Astrocyte (in vitro differentiated cells and primary cell): Measurements from ENCODE around the gene ARL15. TPM values are rescaled to one million over a fixed set of nuclear protein-coding genes. Genes with fewer than 3 reads are reported as not detected.
A peak's percentile ranks its signal among the peaks of the same experiment; 100 is the strongest.

ENCODE experiments used
- DNase-seq: peaks from one replicate; pipeline ENCODE4 v3.0.0-alpha.2; 2010; ENCODE audit warnings: low read depth
- FAIRE-seq: peaks from 2 replicates; lab custom pipeline; 2011; peaks lifted over from hg19 to GRCh38; lab: Jason Lieb, UNC
- H2AFZ ChIP-seq: 2 replicates; pipeline ENCODE4 v1.6.0; 2012; ENCODE audit warnings: low read depth, low read length, inconsistent platforms
- H3K27ac ChIP-seq: 2 replicates; pipeline ENCODE4 v1.5.1; 2011; ENCODE audit warnings: low read depth, low read length, inconsistent platforms
- H3K27me3 ChIP-seq: 2 replicates; pipeline ENCODE4 v1.6.0; 2011; ENCODE audit warnings: low read length, inconsistent platforms; ENCODE audit not compliant: insufficient read depth
- H3K36me3 ChIP-seq: 2 replicates; pipeline ENCODE4 v1.5.1; 2011; ENCODE audit warnings: low read length, inconsistent platforms; ENCODE audit not compliant: insufficient read depth
- H3K4me1 ChIP-seq: 2 replicates; pipeline ENCODE4 v1.5.1; 2011; ENCODE audit warnings: low read length, inconsistent platforms; ENCODE audit not compliant: insufficient read depth
- H3K4me2 ChIP-seq: 2 replicates; pipeline ENCODE4 v1.6.0; 2012; ENCODE audit warnings: low read length, inconsistent platforms
- H3K4me3 ChIP-seq: 2 replicates; pipeline ENCODE4 v1.5.1; 2011; ENCODE audit warnings: low read depth, mild to moderate bottlenecking, low read length, inconsistent platforms; ENCODE audit not compliant: insufficient read depth
- H3K79me2 ChIP-seq: 2 replicates; pipeline ENCODE4 v1.6.0; 2012; ENCODE audit warnings: mild to moderate bottlenecking, low read length, inconsistent platforms; ENCODE audit not compliant: insufficient read depth
- H3K9ac ChIP-seq: 2 replicates; pipeline ENCODE4 v1.6.0; 2012; ENCODE audit warnings: mild to moderate bottlenecking, low read length, inconsistent platforms
- H3K9me3 ChIP-seq: 2 replicates; pipeline ENCODE4 v1.5.1; 2012; ENCODE audit warnings: low read depth, mild to moderate bottlenecking, low read length, inconsistent platforms; ENCODE audit not compliant: insufficient read depth
- H4K20me1 ChIP-seq: 2 replicates; pipeline ENCODE4 v1.6.0; 2012; ENCODE audit warnings: low read length, inconsistent platforms; ENCODE audit not compliant: insufficient read depth
- H3K27ac Mint-ChIP-seq: one replicate; pipeline ENCODE4 v1.8.0; 2021; ENCODE audit warnings: mild to moderate bottlenecking, mixed read lengths; ENCODE audit not compliant: unreplicated experiment
- H3K27me3 Mint-ChIP-seq: one replicate; pipeline ENCODE4 v1.8.0; 2021; ENCODE audit warnings: low read depth, mixed read lengths; ENCODE audit not compliant: unreplicated experiment
- H3K36me3 Mint-ChIP-seq: one replicate; pipeline ENCODE4 v1.8.0; 2021; ENCODE audit warnings: low read depth, mixed read lengths; ENCODE audit not compliant: unreplicated experiment
- H3K4me1 Mint-ChIP-seq: one replicate; pipeline ENCODE4 v1.8.0; 2021; ENCODE audit warnings: low read depth, mixed read lengths; ENCODE audit not compliant: unreplicated experiment
- H3K4me3 Mint-ChIP-seq: one replicate; pipeline ENCODE4 v1.8.0; 2021; ENCODE audit warnings: mild to moderate bottlenecking, moderate library complexity, mixed read lengths; ENCODE audit not compliant: unreplicated experiment
- H3K9me3 Mint-ChIP-seq: one replicate; pipeline ENCODE4 v1.8.0; 2021; ENCODE audit warnings: mild to moderate bottlenecking, mixed read lengths; ENCODE audit not compliant: unreplicated experiment
- EZH2 ChIP-seq: IDR thresholded peaks from 2 replicates; pipeline ENCODE4 v1.6.1; 2012; ENCODE audit warnings: mild to moderate bottlenecking, low read length, inconsistent platforms; ENCODE audit not compliant: insufficient read depth
- total RNA-seq: library from RNA; stranded (reverse); gene quantifications from 2 replicates; pipeline ENCODE4 v1.2.1, GENCODE V29; 2021
- TF ChIP-seq, protein P1 (sequence below): IDR thresholded peaks from 2 replicates; pipeline ENCODE4 v1.5.1; 2011; ENCODE audit warnings: low read depth, mild to moderate bottlenecking, inconsistent platforms, low read length, moderate library complexity; ENCODE audit not compliant: insufficient read depth

Gene ARL15
- total RNA-seq, 1 donor from 2014 or later = 29.1 TPM

DNA sequence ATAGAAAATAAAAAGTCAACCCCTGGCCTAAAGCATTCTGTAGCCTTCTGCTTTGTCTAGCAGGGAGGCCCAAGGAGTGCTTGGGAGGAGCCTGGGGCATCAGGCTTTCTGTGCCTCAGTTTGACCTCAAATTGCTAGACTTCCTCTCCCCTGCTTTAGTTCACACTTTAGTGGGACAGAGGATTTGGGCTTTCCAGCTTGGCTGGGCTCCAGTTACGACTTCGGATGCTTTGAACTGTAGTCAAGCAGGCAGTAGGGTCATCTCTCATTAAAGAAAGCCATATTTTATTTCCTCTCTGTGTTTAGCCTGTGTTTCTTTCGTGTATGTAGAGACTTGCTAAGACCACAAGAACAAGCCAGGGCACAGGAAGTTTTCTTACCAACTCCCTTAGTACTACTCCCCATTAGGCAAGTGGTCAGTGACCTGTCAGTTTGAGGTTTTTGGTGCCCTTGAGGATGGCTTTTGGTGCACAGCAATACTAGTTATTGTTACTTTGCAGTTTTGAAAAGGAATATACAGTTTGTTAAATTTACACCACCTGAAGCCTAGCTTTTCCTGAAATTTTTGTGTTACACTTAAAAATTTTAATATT is 415.2 kb downstream of the ARL15 start:
- H3K9me3 Mint-ChIP-seq = no peaks in the 10 kb centered on the region
- no peak for FAIRE-seq
- TF ChIP-seq, protein P1, sequence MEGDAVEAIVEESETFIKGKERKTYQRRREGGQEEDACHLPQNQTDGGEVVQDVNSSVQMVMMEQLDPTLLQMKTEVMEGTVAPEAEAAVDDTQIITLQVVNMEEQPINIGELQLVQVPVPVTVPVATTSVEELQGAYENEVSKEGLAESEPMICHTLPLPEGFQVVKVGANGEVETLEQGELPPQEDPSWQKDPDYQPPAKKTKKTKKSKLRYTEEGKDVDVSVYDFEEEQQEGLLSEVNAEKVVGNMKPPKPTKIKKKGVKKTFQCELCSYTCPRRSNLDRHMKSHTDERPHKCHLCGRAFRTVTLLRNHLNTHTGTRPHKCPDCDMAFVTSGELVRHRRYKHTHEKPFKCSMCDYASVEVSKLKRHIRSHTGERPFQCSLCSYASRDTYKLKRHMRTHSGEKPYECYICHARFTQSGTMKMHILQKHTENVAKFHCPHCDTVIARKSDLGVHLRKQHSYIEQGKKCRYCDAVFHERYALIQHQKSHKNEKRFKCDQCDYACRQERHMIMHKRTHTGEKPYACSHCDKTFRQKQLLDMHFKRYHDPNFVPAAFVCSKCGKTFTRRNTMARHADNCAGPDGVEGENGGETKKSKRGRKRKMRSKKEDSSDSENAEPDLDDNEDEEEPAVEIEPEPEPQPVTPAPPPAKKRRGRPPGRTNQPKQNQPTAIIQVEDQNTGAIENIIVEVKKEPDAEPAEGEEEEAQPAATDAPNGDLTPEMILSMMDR = no peak
- TF ChIP-seq EZH2 = no peak
- Histone ChIP-seq H3K36me3 (no peaks in the 10 kb centered on the region), H3K9ac (no peak overlapping the region), H4K20me1 (no peaks in the 10 kb centered on the region), H3K4me2 (no peak overlapping the region), H3K9me3 (no peaks in the 10 kb centered on the region), H3K4me3 (no peak overlapping the region), H3K27me3 (no peaks in the 10 kb centered on the region), H3K27ac (no peak overlapping the region), H3K4me1 (no peaks in the 10 kb centered on the region), H2AFZ (no peak overlapping the region), H3K79me2 (no peaks in the 10 kb centered on the region)
- no peaks in the 10 kb centered on the region for H3K36me3 Mint-ChIP-seq
- H3K4me1 Mint-ChIP-seq = no peaks in the 10 kb centered on the region
- no peaks in the 10 kb centered on the region for H3K27me3 Mint-ChIP-seq
- H3K4me3 Mint-ChIP-seq = no peak overlapping the region
- H3K27ac Mint-ChIP-seq = no peak overlapping the region
- DNase-seq = no peak

DNA sequence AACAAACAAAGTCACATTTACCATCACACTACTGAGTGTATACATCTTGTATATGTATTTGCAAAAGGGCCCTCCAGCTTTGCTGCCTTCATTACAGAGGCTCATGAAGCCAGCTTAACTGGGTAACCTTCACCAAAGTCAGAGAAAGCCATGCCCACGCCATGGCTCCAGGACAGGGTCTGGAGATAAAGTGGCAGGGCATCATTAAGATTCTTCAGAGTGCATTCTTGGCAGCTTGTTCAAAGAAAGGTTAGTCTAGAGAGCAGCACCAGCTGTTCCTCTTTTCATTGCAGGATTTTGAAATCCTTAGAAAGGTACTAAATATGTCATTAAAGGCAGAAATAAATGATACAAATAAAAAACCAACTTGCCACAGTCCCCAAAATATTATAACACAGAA is 416.7 kb downstream of the ARL15 start:
- Histone ChIP-seq H3K4me2 (no peak overlapping the region), H3K36me3 (no peaks in the 10 kb centered on the region), H3K27me3 (no peaks in the 10 kb centered on the region), H3K9me3 (no peaks in the 10 kb centered on the region), H3K4me3 (no peak overlapping the region), H3K79me2 (no peaks in the 10 kb centered on the region), H3K27ac (no peak overlapping the region), H4K20me1 (no peaks in the 10 kb centered on the region), H3K9ac (no peak overlapping the region), H2AFZ (no peak overlapping the region), H3K4me1 (no peaks in the 10 kb centered on the region)
- TF ChIP-seq, protein P1 = no peak
- no peak for TF ChIP-seq EZH2
- H3K27ac Mint-ChIP-seq = no peak overlapping the region
- no peaks in the 10 kb centered on the region for H3K36me3 Mint-ChIP-seq
- H3K9me3 Mint-ChIP-seq = no peaks in the 10 kb centered on the region
- no peak for DNase-seq
- peaks cover 3% of the 10 kb centered on the region for H3K4me1 Mint-ChIP-seq
- no peak overlapping the region for H3K4me3 Mint-ChIP-seq
- no peak for FAIRE-seq
- H3K27me3 Mint-ChIP-seq = no peaks in the 10 kb centered on the region

DNA sequence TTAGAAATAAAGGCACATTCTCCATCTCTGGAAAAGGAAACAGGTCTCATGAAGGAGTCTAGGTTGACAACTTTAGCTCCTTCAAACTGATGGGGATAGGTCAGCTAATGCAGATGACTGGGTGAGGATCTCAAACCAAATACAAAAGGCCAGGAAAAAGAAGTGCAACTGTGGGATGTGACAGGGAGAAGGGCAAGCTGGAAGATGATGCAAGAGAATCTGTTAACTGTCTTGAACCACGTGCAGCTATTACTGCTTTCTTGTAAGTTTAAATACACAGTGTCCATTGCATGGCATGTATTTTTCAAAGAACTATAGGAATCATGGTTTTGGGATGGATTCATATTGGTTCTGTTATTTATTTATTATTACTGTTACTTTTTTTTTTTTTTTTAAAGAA is 418.1 kb downstream of the ARL15 start:
- no peaks in the 10 kb centered on the region for H3K79me2 ChIP-seq
- FAIRE-seq (no peak), DNase-seq (no peak)
- Mint-ChIP-seq H3K4me3 (no peak overlapping the region), H3K27ac (peak overlapping the region; percentile 50), H3K4me1 (peaks cover 3% of the 10 kb centered on the region), H3K36me3 (no peaks in the 10 kb centered on the region), H3K9me3 (no peaks in the 10 kb centered on the region), H3K27me3 (no peaks in the 10 kb centered on the region)
- no peaks in the 10 kb centered on the region for H3K9me3 ChIP-seq
- TF ChIP-seq, protein P1 = no peak
- TF ChIP-seq EZH2 = no peak
- no peaks in the 10 kb centered on the region for H3K4me1 ChIP-seq
- no peak overlapping the region for H2AFZ ChIP-seq
- H3K9ac ChIP-seq = no peak overlapping the region
- no peaks in the 10 kb centered on the region for H3K36me3 ChIP-seq
- H3K27ac ChIP-seq = no peak overlapping the region
- H4K20me1 ChIP-seq = no peaks in the 10 kb centered on the region
- H3K27me3 ChIP-seq = no peaks in the 10 kb centered on the region
- H3K4me2 ChIP-seq = no peak overlapping the region
- no peak overlapping the region for H3K4me3 ChIP-seq
